HuH-7 (cell line): ENCODE results near the gene RBPJ.

ENCODE experiments used
- DNase-seq: peaks from one replicate; pipeline ENCODE4 v3.0.0; 2011; ENCODE audit warnings: low spot score

Gene RBPJ

GRCh38 chr4:26459756-26460530, 139.1 kb downstream of the RBPJ start:
- no peak for DNase-seq

- no peak for DNase-seq
Observed at GRCh38 chr4:26462874-26463273, 142.1 kb downstream of the RBPJ start.

- DNase-seq = no peak
Observed at GRCh38 chr4:26463386-26463785, 142.6 kb downstream of the RBPJ start.

GRCh38 chr4:26464420-26465095, 143.7 kb downstream of the RBPJ start:
- no peak for DNase-seq

- no peak for DNase-seq
Observed at GRCh38 chr4:26466578-26467270, 145.9 kb downstream of the RBPJ start.

- no peak for DNase-seq
Observed at GRCh38 chr4:26467724-26468123, 146.9 kb downstream of the RBPJ start.

GRCh38 chr4:26468283-26468949, 147.6 kb downstream of the RBPJ start:
- DNase-seq = no peak

- DNase-seq = no peak
Observed at GRCh38 chr4:26468977-26469376, 148.2 kb downstream of the RBPJ start.

- no peak for DNase-seq
Observed at GRCh38 chr4:26471890-26472289, 151.1 kb downstream of the RBPJ start.

- DNase-seq = no peak
Observed at GRCh38 chr4:26473893-26474292, 153.1 kb downstream of the RBPJ start.

- no peak for DNase-seq
Observed at GRCh38 chr4:26474551-26474950, 153.7 kb downstream of the RBPJ start.

- DNase-seq = no peak
Observed at GRCh38 chr4:26475716-26476115, 154.9 kb downstream of the RBPJ start.

- no peak for DNase-seq
Observed at GRCh38 chr4:26476545-26476944, 155.7 kb downstream of the RBPJ start.

- DNase-seq = no peak
Observed at GRCh38 chr4:26478330-26478729, 157.5 kb downstream of the RBPJ start.

- no peak for DNase-seq
Observed at GRCh38 chr4:26482508-26483462, 162.0 kb downstream of the RBPJ start.

GRCh38 chr4:26484032-26484515, 163.3 kb downstream of the RBPJ start:
- DNase-seq = no peak

- no peak for DNase-seq
Observed at GRCh38 chr4:26484516-26484915, 163.7 kb downstream of the RBPJ start.
